Measurements from ENCODE around the gene TRAF4. TPM values are rescaled to one million over a fixed set of nuclear protein-coding genes. Genes with fewer than 3 reads are reported as not detected.

The TRAF4 gene
- total and polyA plus RNA-seq, 9 of the 15 experiments (the other 6 are each of a cell fraction or from before 2014, with no cell fraction given), result 2.4 to 147 (median 72.4) TPM

DNA sequence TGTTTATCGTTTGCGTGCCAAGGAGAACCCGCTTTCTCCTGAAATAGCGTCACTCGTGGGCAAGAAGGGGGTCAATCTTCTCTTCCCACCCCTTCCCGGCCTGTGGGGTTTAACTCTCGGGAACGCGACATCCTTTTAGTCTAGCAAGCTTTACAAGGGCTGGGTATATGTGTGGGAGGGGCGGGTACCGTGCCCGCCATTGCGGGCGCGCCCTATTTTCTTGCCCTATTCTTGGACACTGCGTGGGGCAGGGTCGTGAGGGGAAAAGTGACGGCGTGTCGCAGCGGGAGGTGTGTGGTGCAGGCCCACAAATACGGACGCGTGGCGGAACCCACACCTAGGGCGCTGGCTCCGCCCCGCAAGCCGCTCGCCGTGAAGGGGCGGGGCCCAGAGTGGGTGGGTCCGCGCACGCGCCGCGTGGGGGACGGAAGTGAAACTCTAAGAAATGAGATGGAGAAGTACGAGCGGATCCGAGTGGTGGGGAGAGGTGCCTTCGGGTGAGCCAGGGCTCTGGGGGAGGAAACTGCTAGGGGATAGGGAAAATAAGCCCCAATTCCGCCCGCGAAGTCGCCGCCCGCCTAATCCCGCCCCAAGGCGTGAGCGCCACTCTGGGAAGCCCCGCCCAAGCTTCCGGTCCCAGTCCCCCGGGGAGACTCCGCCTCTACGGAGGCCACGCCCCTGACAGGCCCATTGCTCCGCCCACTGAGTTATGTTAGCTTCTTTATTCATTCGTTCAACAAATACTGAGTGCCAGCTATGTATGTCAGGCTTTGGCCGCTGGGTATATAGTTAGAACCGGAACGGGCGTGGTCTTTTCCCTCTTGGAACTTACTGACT, 15.2 kb upstream of the TRAF4 start, which contains the start of gene NEK8 (continued):
- TF ChIP-seq SAFB (IDR thresholded peaks at IDR 0.05; ENCODE audit: borderline replicate concordance, low read depth, low read length), result peak; percentile 99
- TF ChIP-seq, protein P1, sequence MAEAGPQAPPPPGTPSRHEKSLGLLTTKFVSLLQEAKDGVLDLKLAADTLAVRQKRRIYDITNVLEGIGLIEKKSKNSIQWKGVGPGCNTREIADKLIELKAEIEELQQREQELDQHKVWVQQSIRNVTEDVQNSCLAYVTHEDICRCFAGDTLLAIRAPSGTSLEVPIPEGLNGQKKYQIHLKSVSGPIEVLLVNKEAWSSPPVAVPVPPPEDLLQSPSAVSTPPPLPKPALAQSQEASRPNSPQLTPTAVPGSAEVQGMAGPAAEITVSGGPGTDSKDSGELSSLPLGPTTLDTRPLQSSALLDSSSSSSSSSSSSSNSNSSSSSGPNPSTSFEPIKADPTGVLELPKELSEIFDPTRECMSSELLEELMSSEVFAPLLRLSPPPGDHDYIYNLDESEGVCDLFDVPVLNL (CRISPR knock-in tag; IDR thresholded peaks at IDR 0.05; ENCODE audit: low read depth), result no peak
- TF ChIP-seq, protein P2, sequence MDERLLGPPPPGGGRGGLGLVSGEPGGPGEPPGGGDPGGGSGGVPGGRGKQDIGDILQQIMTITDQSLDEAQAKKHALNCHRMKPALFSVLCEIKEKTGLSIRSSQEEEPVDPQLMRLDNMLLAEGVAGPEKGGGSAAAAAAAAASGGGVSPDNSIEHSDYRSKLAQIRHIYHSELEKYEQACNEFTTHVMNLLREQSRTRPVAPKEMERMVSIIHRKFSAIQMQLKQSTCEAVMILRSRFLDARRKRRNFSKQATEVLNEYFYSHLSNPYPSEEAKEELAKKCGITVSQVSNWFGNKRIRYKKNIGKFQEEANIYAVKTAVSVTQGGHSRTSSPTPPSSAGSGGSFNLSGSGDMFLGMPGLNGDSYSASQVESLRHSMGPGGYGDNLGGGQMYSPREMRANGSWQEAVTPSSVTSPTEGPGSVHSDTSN (CRISPR knock-in tag; IDR thresholded peaks at IDR 0.05; ENCODE audit: low read depth), result no peak
- TF ChIP-seq, protein P2 (tag; conservative IDR thresholded peaks at IDR 0.05; ENCODE audit: low read depth), result no peak
- no peak for TF ChIP-seq ZNF785 (CRISPR knock-in tag; IDR thresholded peaks at IDR 0.05)
- peak; percentile 75 for TF ChIP-seq MXI1 (IDR thresholded peaks at IDR 0.05; ENCODE audit: low read depth, low read length)
- peak; percentile 59; the same call in 1 of the 2 replicates for TF ChIP-seq SPI1 (IDR thresholded peaks at IDR 0.05; ENCODE audit: borderline replicate concordance, low read depth, low read length)
- TF ChIP-seq ZNF253 (CRISPR knock-in tag; conservative IDR thresholded peaks at IDR 0.05), result 0 out of 2 replicates have a peak, but pooled peaks have one; percentile 52
- TF ChIP-seq CXXC5 (CRISPR knock-in tag; IDR thresholded peaks at IDR 0.05), result peak; percentile 74; the same call in 1 of the 2 replicates
- no peak for TF ChIP-seq ZNF589 (CRISPR knock-in tag; IDR thresholded peaks at IDR 0.05; ENCODE audit: low read depth)
- no peak for TF ChIP-seq NONO (IDR thresholded peaks at IDR 0.05; ENCODE audit: low read depth in 2 of 2, low read length in 1 of 2)
- peak; percentile 59; the same call in 1 of the 2 replicates for TF ChIP-seq ZNF24 (IDR thresholded peaks at IDR 0.05)
- TF ChIP-seq HDAC2 (IDR thresholded peaks at IDR 0.05), result peak; percentile 51; the same call in 1 of the 2 replicates
- 0 out of 2 replicates have a peak, but pooled peaks have one; percentile 77 for TF ChIP-seq KAT7 (CRISPR knock-in tag; IDR thresholded peaks at IDR 0.05; ENCODE audit: borderline replicate concordance)
- no peak for TF ChIP-seq ARID1B (IDR thresholded peaks at IDR 0.05)
- TF ChIP-seq NR4A1 (CRISPR knock-in tag; IDR thresholded peaks at IDR 0.05), result peak; percentile 4; the same call in 1 of the 2 replicates
- TF ChIP-seq NR4A1 (tag; IDR thresholded peaks at IDR 0.05), result 0 out of 2 replicates have a peak, but pooled peaks have one; percentile 39
- TF ChIP-seq HDAC1 (IDR thresholded peaks at IDR 0.05), result peak in 1 of 2 experiments; percentile 92; a peak in 2 of 4 replicates
- 0 out of 2 replicates have a peak, but pooled peaks have one; percentile 82 for TF ChIP-seq FOXK1 (CRISPR knock-in tag; IDR thresholded peaks at IDR 0.05; ENCODE audit: borderline replicate concordance)
- peak; percentile 72 for TF ChIP-seq KLF13 (tag; IDR thresholded peaks at IDR 0.05; ENCODE audit: borderline replicate concordance, low read depth)
- TF ChIP-seq CEBPG (CRISPR knock-in tag; IDR thresholded peaks at IDR 0.05), result no peak
- TF ChIP-seq CEBPG (tag; conservative IDR thresholded peaks at IDR 0.05 in 1 of 2, IDR thresholded peaks at IDR 0.05 in 1 of 2), result no peak
- peak; percentile 81 to 86; a peak in 3 of 4 replicates for TF ChIP-seq SIN3A (IDR thresholded peaks at IDR 0.05; ENCODE audit: borderline replicate concordance in 2 of 2, control insufficient read depth in 1 of 2, low read depth in 2 of 2, low read length in 2 of 2)
- TF ChIP-seq RCOR1 (IDR thresholded peaks at IDR 0.05; ENCODE audit: borderline replicate concordance in 1 of 2, low read depth in 2 of 2, low read length in 2 of 2), result 0 out of 4 replicates have a peak, but pooled peaks of 1 of the 2 experiments have one; percentile 1
- TF ChIP-seq ZEB2 (IDR thresholded peaks at IDR 0.05), result 0 out of 2 replicates have a peak, but pooled peaks have one; percentile 11

Measured in K562 (cell line).